IMR-90 (cell line): ENCODE data around the gene TAF8. TPM values are rescaled to one million over a fixed set of nuclear protein-coding genes. Genes with fewer than 3 reads are reported as not detected.

Experiments used
- ATAC-seq: fragments of 200-7000 bp; cut with Tn5 transposase; 2 replicates; pipeline ENCODE4 v1.9.1; 2020; ENCODE audit warnings: low read depth, mild to moderate bottlenecking, moderate library complexity
- BruUV-seq: library from RNA; stranded (reverse); fragments of 400-500 nt; replicated peaks from 2 replicates; lab custom pipeline; 2021; lab: Mats Ljungman, UMichigan
- CTCF ChIA-PET: fragments of 300-600 bp; formaldehyde crosslinking; extraction: SDS; loops from one replicate; lab custom pipeline; 2021; ENCODE audit warnings: antibody characterized with exemption; lab: Yijun Ruan, JAX
- POLR2A ChIA-PET: fragments of 300-600 bp; sonication (Branson Sonifier 250); formaldehyde crosslinking; loops from one replicate; lab custom pipeline; 2022; ENCODE audit warnings: antibody characterized with exemption; ENCODE audit not compliant: unreplicated experiment; lab: Charles Lee
- DNase-seq: peaks from one replicate; pipeline ENCODE4 v3.0.0; 2013
- H2AFZ ChIP-seq: replicated peaks from 2 replicates; pipeline ENCODE3; 2013; ENCODE audit warnings: low read length, mild to moderate bottlenecking; ENCODE audit not compliant: poor library complexity
- H2AK5ac ChIP-seq: 2 replicates; pipeline ENCODE4 v1.6.1; 2013; ENCODE audit warnings: low read depth, low read length, inconsistent platforms
- H2AK9ac ChIP-seq: replicated peaks from 2 replicates; pipeline ENCODE3; 2013; ENCODE audit warnings: mild to moderate bottlenecking, low read depth, low read length, moderate library complexity; ENCODE audit not compliant: poor library complexity
- H2BK120ac ChIP-seq: 2 replicates; pipeline ENCODE4 v1.6.1; 2013; ENCODE audit warnings: low read depth, low read length, inconsistent platforms
- H2BK15ac ChIP-seq: 3 replicates; pipeline ENCODE4 v1.6.1; 2013; ENCODE audit warnings: low read depth, low read length, inconsistent platforms
- H2BK20ac ChIP-seq: 2 replicates; pipeline ENCODE4 v1.6.1; 2013; ENCODE audit warnings: low read depth, mild to moderate bottlenecking, inconsistent platforms, low read length, moderate library complexity
- H2BK5ac ChIP-seq: 2 replicates; pipeline ENCODE4 v1.6.1; 2013; ENCODE audit warnings: mild to moderate bottlenecking, low read depth, low read length, inconsistent platforms; ENCODE audit not compliant: poor library complexity, severe bottlenecking
- H3K14ac ChIP-seq: replicated peaks from 2 replicates; pipeline ENCODE4 v1.6.1; 2013; ENCODE audit warnings: low read depth, low read length, inconsistent platforms
- H3K18ac ChIP-seq: 2 replicates; pipeline ENCODE4 v1.6.1; 2013; ENCODE audit warnings: low read depth, low read length, control low read depth
- H3K23ac ChIP-seq: 2 replicates; pipeline ENCODE4 v1.6.1; 2013; ENCODE audit warnings: low read depth, low read length, inconsistent platforms
- H3K27ac ChIP-seq: 2 replicates; pipeline ENCODE4 v1.5.1; 2013; ENCODE audit warnings: mild to moderate bottlenecking, control low read depth, low read length; ENCODE audit not compliant: insufficient read depth
- H3K27me3 ChIP-seq: 2 replicates; pipeline ENCODE4 v1.6.1; 2013; ENCODE audit warnings: low read length; ENCODE audit not compliant: control insufficient read depth, insufficient read depth
- H3K36me3 ChIP-seq: 2 replicates; pipeline ENCODE4 v1.6.1; 2013; ENCODE audit warnings: low read length, mixed read lengths; ENCODE audit not compliant: control insufficient read depth, insufficient read depth
- H3K4ac ChIP-seq: 2 replicates; pipeline ENCODE4 v1.6.1; 2013; ENCODE audit warnings: low read depth, low read length, inconsistent platforms
- H3K4me1 ChIP-seq: 2 replicates; pipeline ENCODE4 v1.6.1; 2013; ENCODE audit warnings: low read length, mixed read lengths; ENCODE audit not compliant: control insufficient read depth, insufficient read depth
- H3K4me2 ChIP-seq: 2 replicates; pipeline ENCODE4 v1.6.1; 2013; ENCODE audit warnings: low read depth, mild to moderate bottlenecking, control low read depth, low read length, moderate library complexity
- H3K4me3 ChIP-seq: 2 replicates; pipeline ENCODE4 v1.5.1; 2013; ENCODE audit warnings: low read depth, mild to moderate bottlenecking, control low read depth, low read length, moderate library complexity; ENCODE audit not compliant: insufficient read depth
- H3K56ac ChIP-seq: 2 replicates; pipeline ENCODE4 v1.6.1; 2013; ENCODE audit warnings: low read length, inconsistent platforms; ENCODE audit not compliant: insufficient read depth; ENCODE audit errors: extremely low read depth
- H3K79me1 ChIP-seq, 2 experiments: 2 replicates each; pipeline ENCODE4 v1.6.1; 2013; ENCODE audit warnings: low read length in 2 of 2, inconsistent platforms in 1 of 2, low read depth in 1 of 2
- H3K9ac ChIP-seq: 2 replicates; pipeline ENCODE4 v1.6.1; 2013; ENCODE audit warnings: low read depth, low read length, control low read depth
- H3K9me1 ChIP-seq: 2 replicates; pipeline ENCODE4 v1.6.1; 2013; ENCODE audit warnings: low read length, inconsistent platforms; ENCODE audit not compliant: insufficient read depth
- H3K9me3 ChIP-seq: 2 replicates; pipeline ENCODE4 v1.6.1; 2013; ENCODE audit warnings: low read length; ENCODE audit not compliant: control insufficient read depth, insufficient read depth
- H4K20me1 ChIP-seq: 2 replicates; pipeline ENCODE4 v1.6.1; 2013; ENCODE audit warnings: low read length, inconsistent platforms; ENCODE audit not compliant: insufficient read depth
- H4K5ac ChIP-seq: 2 replicates; pipeline ENCODE4 v1.6.1; 2013; ENCODE audit warnings: mild to moderate bottlenecking, low read depth, low read length, control low read depth
- H4K8ac ChIP-seq, 2 experiments: 2 replicates each; pipeline ENCODE4 v1.6.1; 2013; ENCODE audit warnings: low read depth in 2 of 2, low read length in 2 of 2, control low read depth in 1 of 2, inconsistent platforms in 1 of 2
- H4K91ac ChIP-seq: 2 replicates; pipeline ENCODE4 v1.6.1; 2013; ENCODE audit warnings: low read depth, low read length, inconsistent platforms; ENCODE audit not compliant: insufficient read depth
- BHLHE40 ChIP-seq: fragments of 150-350 bp; IDR thresholded peaks from 2 replicates; pipeline ENCODE4 v1.6.1; 2016; ENCODE audit warnings: mild to moderate bottlenecking, low read depth, low read length
- CEBPB ChIP-seq: IDR thresholded peaks from 2 replicates; pipeline ENCODE4 v1.6.1; 2012; ENCODE audit warnings: low read depth, low read length, improper control_type of control experiment
- CHD1 ChIP-seq: IDR thresholded peaks from 2 replicates; pipeline ENCODE4 v1.6.1; 2012; ENCODE audit warnings: low read depth, low read length, improper control_type of control experiment
- CTCF ChIP-seq: conservative IDR thresholded peaks from 2 replicates; pipeline ENCODE4 v1.5.1; 2012; ENCODE audit warnings: mild to moderate bottlenecking, low read depth, low read length, improper control_type of control experiment
- ELK1 ChIP-seq: fragments of 150-350 bp; IDR thresholded peaks from 2 replicates; pipeline ENCODE4 v1.6.1; 2016; ENCODE audit warnings: low read depth, mild to moderate bottlenecking, low read length, moderate library complexity, borderline replicate concordance
- FOS ChIP-seq: fragments of 150-350 bp; IDR thresholded peaks from 2 replicates; pipeline ENCODE4 v1.6.1; 2016; ENCODE audit warnings: low read depth, low read length
- MAFK ChIP-seq: IDR thresholded peaks from 2 replicates; pipeline ENCODE4 v1.6.1; 2012; ENCODE audit warnings: low read depth, low read length, improper control_type of control experiment
- POLR2A ChIP-seq: IDR thresholded peaks from 2 replicates; pipeline ENCODE4 v1.6.1; 2012; ENCODE audit warnings: mild to moderate bottlenecking, low read depth, low read length
- RAD21 ChIP-seq: IDR thresholded peaks from 2 replicates; pipeline ENCODE4 v1.6.1; 2012; ENCODE audit warnings: low read length, improper control_type of control experiment
- RCOR1 ChIP-seq: IDR thresholded peaks from 2 replicates; pipeline ENCODE4 v1.6.1; 2012; ENCODE audit warnings: mild to moderate bottlenecking, low read length, improper control_type of control experiment; ENCODE audit not compliant: insufficient replicate concordance
- SMC3 ChIP-seq: fragments of 150-350 bp; IDR thresholded peaks from 2 replicates; pipeline ENCODE4 v1.6.1; 2016; ENCODE audit warnings: low read depth, mild to moderate bottlenecking, antibody characterized with exemption, low read length, moderate library complexity
- USF2 ChIP-seq: fragments of 150-350 bp; IDR thresholded peaks from 2 replicates; pipeline ENCODE4 v1.6.1; 2017; ENCODE audit warnings: mild to moderate bottlenecking, antibody characterized with exemption, low read length, low read depth
- WGBS, 2 experiments: methylation state at CpG; one replicate each; pipeline versions ENCODE4 v1.1.5 to v1.1.7; 2013; ENCODE audit warnings: missing lambda C conversion rate in 2 of 2; ENCODE audit not compliant: insufficient read length in 1 of 2; ENCODE audit errors: extremely low coverage in 2 of 2; 5-methylcytosine and 5-hydroxymethylcytosine counted together
- dilution Hi-C: fragments of 300-500 bp; cut with HindIII; formaldehyde crosslinking; loops from one replicate; pipeline ENCODE4 v1.14.3; 2018; ENCODE audit warnings: low sequenced_read_pairs; ENCODE audit not compliant: unreplicated experiment
- in situ Hi-C: fragments of 300-500 bp; cut with MboI; formaldehyde crosslinking; loops from 3 replicates; pipeline ENCODE4 v1.14.3; 2019; ENCODE audit warnings: low sequenced_read_pairs, inconsistent platforms, mixed read lengths
- intact Hi-C: fragments of 100-400 bp; cut with micrococcal nuclease; formaldehyde crosslinking; loops from 2 replicates; pipeline ENCODE4 v1.10.0; 2022
- polyA plus RNA-seq, 3 experiments: library from polyadenylated mRNA; depleted of rRNA; stranded (reverse); fragments of >200 nt; gene quantifications; 2 replicates each; pipeline ENCODE4 v1.2.3, GENCODE V29; 2012; ENCODE audit warnings: low replicate concordance in 1 of 3
- total RNA-seq: library from RNA; depleted of rRNA; stranded (reverse); fragments of >200 nt; gene quantifications from 2 replicates; pipeline ENCODE4 v1.2.3, GENCODE V29; 2012

TAF8 gene
- total and polyA plus RNA-seq, 2 of the 4 experiments (the other 2 are of a cell fraction), result 14.3 to 22.8 TPM

- CTCF ChIA-PET, result no interaction called here
Observed at GRCh38 chr6:42125663-42126062, 75.3 kb downstream of the TAF8 start.

More at GRCh38 chr6:42125663-42126062, 75.3 kb downstream of the TAF8 start:
- POLR2A ChIA-PET, result no interaction called here
- in situ Hi-C loops, result no loop called here
- Histone ChIP-seq H3K4ac (no peak overlapping the region), H4K5ac (no peak overlapping the region), H3K9me3 (no peaks in the 10 kb centered on the region), H3K27me3 (no peaks in the 10 kb centered on the region), H3K4me2 (no peak overlapping the region), H3K23ac (no peak overlapping the region), H3K9me1 (peaks cover 20% of the 10 kb centered on the region), H3K4me3 (no peak overlapping the region), H3K9ac (no peak overlapping the region), H3K18ac (no peak overlapping the region), H2BK5ac (no peak overlapping the region), H4K20me1 (no peaks in the 10 kb centered on the region), H3K4me1 (peaks cover 11% of the 10 kb centered on the region), H3K36me3 (peaks cover 2% of the 10 kb centered on the region; the same call in 1 of the 2 replicates), H3K79me1 (peaks cover 0 to 20% of the 10 kb centered on the region in 2 experiments; a peak in 2 of 4 replicates), H4K91ac (no peak overlapping the region), H2AK5ac (no peak overlapping the region), H3K14ac (no peak overlapping the region), H2BK15ac (no peak overlapping the region), H2BK20ac (no peak overlapping the region), H2BK120ac (no peak overlapping the region), H2AK9ac (peak overlapping the region; percentile 73), H2AFZ (no peak overlapping the region), H3K27ac (no peak overlapping the region), H4K8ac (no peak overlapping the region), H3K56ac (no peak overlapping the region)
- BruUV-seq, result no TSS peak
- TF ChIP-seq POLR2A, result no peak
- TF ChIP-seq CTCF, result no peak
- no peak for TF ChIP-seq CHD1
- no peak for TF ChIP-seq RCOR1
- no peak for TF ChIP-seq CEBPB
- no peak for TF ChIP-seq RAD21
- TF ChIP-seq MAFK, result no peak
- no peak for TF ChIP-seq ELK1
- no peak for TF ChIP-seq BHLHE40
- no peak for TF ChIP-seq FOS
- no peak for TF ChIP-seq SMC3
- TF ChIP-seq USF2, result no peak
- intact Hi-C loops, result no loop called here
- dilution Hi-C loops, result no loop called here
- ATAC-seq (no peak), DNase-seq (no peak)
- no CpG with 5 or more reads among the region's 3 CpGs for WGBS, 2 experiments
